DND-41 (cell line): Measurements from ENCODE around the gene TOP3B.

ENCODE experiments used
- ATAC-seq: fragments of 200-7000 bp; cut with Tn5 transposase; 3 replicates; pipeline ENCODE4 v1.9.1; 2021; ENCODE audit warnings: low read depth; ENCODE audit not compliant: insufficient read depth
- DNase-seq: peaks from one replicate; pipeline ENCODE4 v3.0.0-alpha.2; 2020
- H2AFZ ChIP-seq: 2 replicates; pipeline ENCODE4 v1.6.0; 2012; ENCODE audit warnings: low read depth, low read length
- H3K27ac ChIP-seq: 2 replicates; pipeline ENCODE4 v1.5.1; 2012; ENCODE audit warnings: low read length, inconsistent platforms
- H3K27me3 ChIP-seq: fragments of 200-600 bp; sonication (generic); 2 replicates; pipeline ENCODE4 v1.6.0; 2012; ENCODE audit warnings: low read length, mild to moderate bottlenecking, inconsistent platforms; ENCODE audit not compliant: insufficient read depth, poor library complexity
- H3K36me3 ChIP-seq: 2 replicates; pipeline ENCODE4 v1.5.1; 2012; ENCODE audit warnings: low read length, inconsistent platforms; ENCODE audit not compliant: insufficient read depth
- H3K4me1 ChIP-seq: 2 replicates; pipeline ENCODE4 v1.5.1; 2012; ENCODE audit warnings: mild to moderate bottlenecking, low read length; ENCODE audit not compliant: insufficient read depth
- H3K4me2 ChIP-seq: 2 replicates; pipeline ENCODE4 v1.6.0; 2012; ENCODE audit warnings: mild to moderate bottlenecking, moderate library complexity, low read length, inconsistent platforms; ENCODE audit not compliant: insufficient read depth
- H3K4me3 ChIP-seq, 2 experiments: fragments of 200-600 bp in 1 of 2; shearing (Covaris generic) in 1 of 2; 2 replicates each; pipeline ENCODE4 v1.5.1; 2012 to 2016; ENCODE audit warnings: inconsistent platforms in 2 of 2, low read length in 2 of 2, mild to moderate bottlenecking in 2 of 2, low read depth in 1 of 2, moderate library complexity in 1 of 2
- H3K79me2 ChIP-seq: 2 replicates; pipeline ENCODE4 v1.6.0; 2012; ENCODE audit warnings: low read length, inconsistent platforms; ENCODE audit not compliant: insufficient read depth
- H3K9ac ChIP-seq: 2 replicates; pipeline ENCODE4 v1.6.0; 2012; ENCODE audit warnings: low read depth, mild to moderate bottlenecking, inconsistent platforms, low read length, moderate library complexity
- H3K9me3 ChIP-seq: 2 replicates; pipeline ENCODE4 v1.5.1; 2012; ENCODE audit warnings: low read length, moderate library complexity, mild to moderate bottlenecking, inconsistent platforms; ENCODE audit not compliant: insufficient read depth, severe bottlenecking
- H4K20me1 ChIP-seq: 2 replicates; pipeline ENCODE4 v1.6.0; 2012; ENCODE audit warnings: low read length; ENCODE audit not compliant: insufficient read depth
- CTCF ChIP-seq: IDR thresholded peaks from 2 replicates; pipeline ENCODE4 v1.5.1; 2012; ENCODE audit warnings: borderline replicate concordance, low read length, moderate library complexity, mild to moderate bottlenecking; ENCODE audit not compliant: poor library complexity, severe bottlenecking; ENCODE audit errors: extremely low read depth
- EZH2 ChIP-seq: IDR thresholded peaks from 3 replicates; pipeline ENCODE4 v1.6.1; 2012; ENCODE audit warnings: borderline replicate concordance, low read depth, mild to moderate bottlenecking, moderate library complexity, low read length, inconsistent platforms; ENCODE audit not compliant: severe bottlenecking

Gene TOP3B

GRCh38 chr22:22009661-22010060, 27.1 kb upstream of the TOP3B start:
- TF ChIP-seq CTCF: no peak
- TF ChIP-seq EZH2: no peak
- Histone ChIP-seq H3K9ac (no peak overlapping the region), H3K4me2 (no peak overlapping the region), H4K20me1 (no peaks in the 10 kb centered on the region), H3K9me3 (no peaks in the 10 kb centered on the region), H3K27ac (no peak overlapping the region), H3K4me1 (no peaks in the 10 kb centered on the region), H3K4me3 (no peak overlapping the region), H3K79me2 (no peaks in the 10 kb centered on the region), H3K27me3 (peaks cover 5% of the 10 kb centered on the region), H3K36me3 (no peaks in the 10 kb centered on the region), H2AFZ (no peak overlapping the region)
- DNase-seq (no peak), ATAC-seq (no peak)

- Histone ChIP-seq H3K27me3 (peaks cover 7% of the 10 kb centered on the region), H3K9ac (no peak overlapping the region), H3K79me2 (no peaks in the 10 kb centered on the region), H4K20me1 (no peaks in the 10 kb centered on the region), H3K27ac (no peak overlapping the region), H3K9me3 (no peaks in the 10 kb centered on the region), H3K36me3 (no peaks in the 10 kb centered on the region), H3K4me3 (no peak overlapping the region), H3K4me2 (no peak overlapping the region), H3K4me1 (no peaks in the 10 kb centered on the region), H2AFZ (no peak overlapping the region)
- no peak for TF ChIP-seq EZH2
- no peak for TF ChIP-seq CTCF
- ATAC-seq: no peak
- DNase-seq: no peak
These were observed 24.0 kb upstream of the TOP3B start for GRCh38 chr22:22006596-22006990.

DNA sequence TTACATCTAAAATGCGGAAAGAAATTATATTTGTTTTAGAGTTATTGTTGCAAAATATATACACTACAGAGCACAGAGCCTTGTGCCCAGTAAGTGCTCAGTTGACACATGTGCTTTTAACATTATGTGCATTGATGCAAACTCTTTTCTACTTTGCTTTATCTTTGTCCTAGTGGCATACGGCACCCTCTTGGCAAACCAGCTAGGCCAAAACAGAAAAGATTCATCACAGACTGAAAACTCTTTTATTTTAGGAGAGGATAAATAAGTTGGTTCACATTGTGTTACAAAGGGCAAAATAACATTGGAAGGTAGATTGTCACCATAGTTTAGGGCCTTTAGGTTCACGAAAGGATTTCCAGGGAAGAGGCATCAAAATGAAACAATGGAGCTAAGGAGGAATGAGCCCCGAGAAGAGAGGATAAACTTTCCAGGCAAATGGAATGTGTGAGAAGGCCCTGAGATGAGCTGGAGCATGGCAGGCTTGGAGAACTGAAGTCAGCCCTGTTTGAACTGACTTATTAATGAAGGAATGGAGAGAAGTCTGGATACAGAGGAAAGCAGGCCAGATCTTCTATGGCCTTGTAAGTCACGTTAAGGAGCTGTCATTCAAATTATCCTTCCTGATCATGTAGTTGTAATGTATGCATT, 23.5 kb upstream of the TOP3B start:
- Histone ChIP-seq H3K4me3 (no peak overlapping the region), H3K9me3 (no peaks in the 10 kb centered on the region), H3K4me2 (no peak overlapping the region), H2AFZ (no peak overlapping the region), H3K36me3 (no peaks in the 10 kb centered on the region), H3K9ac (no peak overlapping the region), H3K79me2 (no peaks in the 10 kb centered on the region), H3K27ac (no peak overlapping the region), H3K4me1 (no peaks in the 10 kb centered on the region), H4K20me1 (no peaks in the 10 kb centered on the region), H3K27me3 (peaks cover 8% of the 10 kb centered on the region)
- TF ChIP-seq EZH2 (no peak), CTCF (no peak)
- no peak for DNase-seq
- no peak for ATAC-seq
